NCI-H748 treated with DMSO at 0.1 percent for 48 hours (cell line): Measurements from ENCODE around the gene VAC14.

Source experiments
- DNase-seq: peaks from one replicate; lab custom pipeline; 2025; lab: John Stamatoyannopoulos, UW

The VAC14 gene

DNA sequence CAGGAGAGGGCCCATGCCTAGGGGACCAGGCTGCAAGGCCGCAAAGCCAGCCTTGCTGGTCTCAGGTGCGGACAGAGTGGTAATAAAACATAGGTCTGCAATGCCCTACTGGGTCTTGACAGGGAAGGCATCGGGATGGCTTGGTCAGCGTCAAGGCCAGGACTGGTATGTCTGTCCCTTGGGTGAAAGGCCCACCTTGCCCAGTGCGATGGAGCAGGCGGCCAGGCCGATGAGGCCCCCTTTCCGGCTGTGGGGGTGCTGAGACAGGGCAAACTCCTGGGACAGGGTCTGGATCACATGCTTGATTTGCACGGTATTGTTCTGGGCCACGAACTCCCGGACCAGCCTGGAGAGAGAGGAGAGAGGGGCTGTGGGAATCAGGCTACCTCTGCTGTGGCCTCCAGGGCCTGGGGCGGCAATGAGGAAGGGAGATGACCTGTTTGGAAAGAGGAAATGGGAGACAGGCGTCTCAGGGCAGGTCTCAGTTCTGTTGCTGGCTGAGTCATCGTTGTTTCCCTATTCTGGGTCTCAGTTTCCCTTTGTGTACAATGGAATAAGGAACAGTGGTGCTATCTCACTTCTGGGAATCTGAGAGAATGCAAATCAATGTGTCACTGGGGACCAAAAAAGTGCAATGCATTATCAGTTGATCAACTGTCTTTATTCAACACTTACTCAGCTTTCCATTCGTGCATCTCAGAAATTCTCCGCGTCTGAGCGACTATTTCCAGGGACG, 14.8 kb downstream of the VAC14 start:
- DNase-seq: no peak

DNA sequence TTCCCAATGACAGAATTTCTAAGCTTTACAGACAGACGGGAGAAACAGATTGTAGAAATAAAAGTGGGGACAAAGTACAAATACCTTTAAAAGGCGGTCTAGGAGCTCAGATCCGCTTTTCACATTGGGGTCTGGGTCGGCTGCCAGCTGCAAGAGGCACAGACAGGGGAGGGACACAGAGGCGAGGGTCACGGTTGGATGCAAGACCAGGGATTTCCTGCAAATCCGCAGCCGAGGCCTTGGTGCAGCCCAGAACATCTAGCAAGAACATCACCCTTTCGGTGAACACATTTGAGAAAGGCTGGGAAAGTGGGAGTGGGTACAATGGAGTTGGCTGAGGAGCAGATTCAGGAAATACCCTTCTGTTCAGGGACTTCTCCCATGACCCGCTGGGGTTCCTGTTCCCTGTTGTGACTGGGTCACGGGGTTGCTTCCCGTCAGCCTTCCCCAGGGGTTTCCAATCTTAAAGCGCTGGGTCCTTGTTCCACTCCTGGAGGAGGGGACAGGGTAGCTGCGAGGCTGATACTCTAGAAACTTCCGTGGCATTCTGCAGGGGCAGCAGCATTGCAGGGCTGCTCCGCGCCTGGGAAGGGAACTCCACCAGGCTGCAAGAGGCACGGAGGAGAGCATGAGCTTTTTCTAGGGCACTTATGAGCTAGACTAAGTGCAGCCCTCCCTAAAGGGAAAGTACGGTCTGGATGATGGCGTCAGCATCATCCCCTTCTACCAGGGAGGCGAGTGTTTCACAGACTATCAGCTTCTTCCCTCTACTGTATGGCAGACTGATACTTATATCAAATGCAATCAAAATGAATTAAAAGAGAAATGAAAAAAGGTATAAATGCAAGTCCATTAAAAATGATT, 16.0 kb downstream of the VAC14 start:
- DNase-seq: no peak

GRCh38 chr16:70782237-70782636, 18.7 kb downstream of the VAC14 start:
- no peak for DNase-seq

- DNase-seq: no peak
Observed at GRCh38 chr16:70781800-70782199, 19.2 kb downstream of the VAC14 start.

DNA sequence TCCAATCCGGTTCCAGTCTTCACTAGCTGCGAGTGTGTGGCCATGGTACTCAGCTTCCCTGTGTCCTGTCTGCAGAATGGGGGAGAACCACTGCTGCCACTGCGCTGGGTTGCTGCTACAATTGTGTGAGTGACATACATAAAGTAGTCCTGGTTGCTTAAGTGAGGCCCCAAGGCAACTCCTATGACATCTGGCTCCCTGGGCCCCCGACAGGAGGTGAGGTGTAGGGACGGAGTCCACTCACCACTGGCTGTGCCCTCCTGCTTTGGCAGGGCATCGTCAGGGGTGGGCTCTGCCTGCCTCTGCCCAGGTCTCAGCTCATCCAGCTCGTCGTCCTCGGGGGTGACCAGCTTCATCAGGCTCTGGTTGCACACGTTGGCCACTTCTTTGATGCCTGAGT, 20.4 kb downstream of the VAC14 start:
- no peak for DNase-seq

DNA sequence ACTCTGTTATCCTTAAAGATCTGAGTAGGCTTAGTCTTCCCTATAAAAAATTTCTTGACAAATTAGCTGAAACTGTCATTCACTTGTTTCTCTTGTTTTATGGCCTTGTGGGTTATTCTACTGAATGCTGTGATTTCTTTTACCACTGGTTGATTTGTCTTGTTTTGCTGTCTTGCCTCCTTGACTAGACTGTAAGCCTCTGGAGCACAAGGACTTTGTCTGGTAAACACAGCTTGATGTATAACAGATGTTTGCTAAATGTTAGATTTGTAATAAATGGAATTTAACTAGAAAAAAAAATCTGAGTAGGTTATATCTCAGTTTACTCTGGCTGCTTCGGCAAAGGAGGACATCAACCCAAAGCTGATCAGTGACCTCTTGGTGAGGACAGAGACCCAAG, 21.6 kb downstream of the VAC14 start:
- no peak for DNase-seq

- peak; percentile 12 for DNase-seq
Observed at GRCh38 chr16:70778901-70779309, 22.1 kb downstream of the VAC14 start.

DNA sequence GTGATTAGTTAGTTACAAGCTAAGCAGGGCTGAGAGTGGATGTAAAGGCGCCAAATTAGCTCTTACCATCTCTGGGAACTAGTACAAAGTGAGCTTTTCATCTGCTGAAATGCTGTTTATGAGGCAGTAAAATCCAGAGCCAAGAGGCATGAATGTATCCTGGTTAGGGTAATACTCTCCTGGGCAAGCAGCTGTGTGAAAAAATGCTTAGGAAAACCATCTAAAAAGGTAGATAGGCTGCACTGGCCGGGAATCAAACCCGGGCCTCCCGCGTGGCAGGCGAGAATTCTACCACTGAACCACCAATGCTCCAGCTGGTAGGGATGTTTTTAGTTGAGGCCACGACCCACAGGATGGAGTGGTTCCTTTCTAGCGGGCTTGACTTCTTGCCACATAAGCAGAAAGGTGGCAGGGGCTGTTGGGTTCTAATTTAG, 23.0 kb downstream of the VAC14 start:
- no peak for DNase-seq

DNA sequence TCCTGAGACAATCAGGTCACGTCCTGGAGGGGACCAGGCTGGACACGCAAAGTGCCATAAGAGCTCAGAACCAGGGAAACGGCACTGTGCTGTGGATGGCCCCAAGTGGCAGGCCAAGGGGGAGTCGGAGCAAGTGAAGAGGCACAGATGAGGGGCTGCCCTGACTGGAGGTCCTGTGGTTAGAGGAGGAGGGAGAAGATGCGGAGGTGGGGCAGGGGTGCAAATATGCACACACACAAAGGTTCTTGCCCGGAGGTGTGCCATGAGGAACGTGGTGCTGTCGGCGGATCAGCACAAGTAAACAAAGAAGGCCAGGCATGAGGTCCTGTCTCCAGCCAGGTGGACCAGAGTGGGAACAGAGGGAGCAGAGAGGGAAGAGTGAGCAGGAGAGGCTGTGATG, 23.5 kb downstream of the VAC14 start:
- DNase-seq: no peak

- no peak for DNase-seq
Observed at GRCh38 chr16:70775399-70775798, 25.6 kb downstream of the VAC14 start.

GRCh38 chr16:70774261-70774660, 26.7 kb downstream of the VAC14 start:
- no peak for DNase-seq

DNA sequence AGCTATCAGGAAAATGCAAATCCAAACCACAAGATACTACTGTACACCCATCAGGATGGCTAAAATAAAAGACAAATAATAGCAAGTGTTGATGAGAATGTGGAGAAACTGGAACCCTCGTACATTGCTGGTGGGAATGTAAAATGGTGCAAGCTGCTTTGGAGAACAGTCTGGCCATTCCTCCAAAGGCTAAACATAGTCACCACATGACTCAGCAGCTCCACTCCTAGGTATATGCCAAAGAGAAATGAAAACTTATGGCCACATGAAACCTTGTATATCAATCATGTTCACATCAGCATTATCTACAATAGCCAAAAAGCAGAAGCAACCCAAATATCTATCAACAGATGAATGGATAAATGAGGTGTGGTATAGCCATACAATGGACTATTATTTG, 28.5 kb downstream of the VAC14 start:
- no peak for DNase-seq

GRCh38 chr16:70770626-70771552, 30.1 kb downstream of the VAC14 start:
- no peak for DNase-seq

- no peak for DNase-seq
Observed at GRCh38 chr16:70770291-70770625, 30.7 kb downstream of the VAC14 start.

GRCh38 chr16:70769761-70770160, 31.2 kb downstream of the VAC14 start:
- DNase-seq: no peak

GRCh38 chr16:70769131-70769530, 31.8 kb downstream of the VAC14 start:
- DNase-seq: no peak

DNA sequence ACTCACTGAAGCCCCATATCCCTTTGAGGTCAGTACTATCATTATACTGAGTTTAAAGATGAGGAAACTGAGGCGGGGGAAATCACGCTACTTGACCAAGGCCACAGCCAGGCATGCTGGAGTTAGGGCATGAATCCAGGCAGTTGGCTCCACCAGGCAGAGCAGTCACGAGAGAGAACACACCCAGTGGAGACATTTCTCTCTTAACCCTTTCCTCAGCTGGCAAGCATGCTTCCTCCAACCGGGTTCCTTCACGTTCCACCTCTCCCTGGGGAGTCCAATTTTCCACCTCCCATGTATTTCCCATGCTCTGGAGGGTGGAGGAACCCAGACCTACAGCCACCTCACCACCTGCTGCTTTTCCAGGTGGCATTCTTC, 32.8 kb downstream of the VAC14 start:
- DNase-seq: no peak

DNA sequence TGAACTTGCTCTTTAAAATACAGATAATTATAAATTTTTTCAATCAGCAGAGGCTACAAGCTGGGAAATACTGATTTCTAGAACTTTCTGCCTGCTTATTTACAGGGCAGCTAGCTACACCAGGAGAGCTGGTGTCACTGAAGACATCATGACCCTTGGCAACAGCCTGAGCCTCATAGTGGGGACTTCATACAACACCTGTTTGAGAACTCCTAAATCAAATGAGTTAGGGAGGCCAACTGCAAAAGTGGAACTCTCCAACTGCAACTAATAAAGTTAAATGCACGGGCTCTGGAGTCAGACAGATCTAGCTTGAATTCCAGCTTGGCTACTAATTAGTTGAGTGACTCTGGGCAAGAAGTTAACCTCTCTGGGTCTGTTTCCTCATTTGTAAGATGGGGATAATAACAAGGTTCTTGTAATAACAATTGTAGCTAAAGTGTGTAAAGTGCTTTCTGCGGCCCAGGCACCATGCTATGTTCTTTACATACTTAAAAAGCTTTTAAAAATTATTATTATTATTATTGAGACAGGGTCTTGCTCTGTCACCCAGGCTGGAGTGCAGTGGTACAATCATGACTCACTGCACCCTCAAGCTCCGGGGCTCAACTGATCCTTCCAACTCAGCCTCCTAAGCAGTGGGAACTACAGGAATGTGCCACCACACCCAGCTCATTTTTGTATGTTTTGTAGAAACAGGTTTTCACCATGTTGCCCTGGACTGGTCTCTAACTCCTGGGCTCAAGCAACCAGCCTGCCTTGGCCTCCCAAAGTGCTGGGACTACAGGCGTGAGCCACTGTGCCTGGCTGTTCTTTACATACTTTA, 33.4 kb downstream of the VAC14 start:
- DNase-seq: no peak

GRCh38 chr16:70766658-70767057, 34.3 kb downstream of the VAC14 start:
- no peak for DNase-seq

DNA sequence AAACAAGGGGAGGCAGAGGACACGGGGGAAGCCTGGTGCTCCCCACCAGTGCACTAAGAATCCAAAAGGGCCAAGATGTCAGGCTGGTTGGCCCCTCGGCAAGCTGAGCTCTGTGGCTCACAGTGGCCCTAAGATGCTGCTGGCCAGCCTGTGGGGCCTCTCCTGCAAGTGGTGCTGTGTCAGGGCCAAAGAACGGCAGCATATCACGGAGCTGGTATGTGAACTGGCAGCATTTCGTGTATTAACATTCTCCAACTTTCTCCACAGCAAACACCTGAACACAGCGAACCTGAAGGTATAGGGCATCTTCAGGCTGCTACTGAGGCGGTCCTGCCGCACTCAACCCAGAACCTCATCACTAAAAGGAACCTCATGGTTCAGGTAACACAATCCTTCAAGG, 34.8 kb downstream of the VAC14 start:
- no peak for DNase-seq

GRCh38 chr16:70765491-70765890, 35.5 kb downstream of the VAC14 start:
- no peak for DNase-seq

DNA sequence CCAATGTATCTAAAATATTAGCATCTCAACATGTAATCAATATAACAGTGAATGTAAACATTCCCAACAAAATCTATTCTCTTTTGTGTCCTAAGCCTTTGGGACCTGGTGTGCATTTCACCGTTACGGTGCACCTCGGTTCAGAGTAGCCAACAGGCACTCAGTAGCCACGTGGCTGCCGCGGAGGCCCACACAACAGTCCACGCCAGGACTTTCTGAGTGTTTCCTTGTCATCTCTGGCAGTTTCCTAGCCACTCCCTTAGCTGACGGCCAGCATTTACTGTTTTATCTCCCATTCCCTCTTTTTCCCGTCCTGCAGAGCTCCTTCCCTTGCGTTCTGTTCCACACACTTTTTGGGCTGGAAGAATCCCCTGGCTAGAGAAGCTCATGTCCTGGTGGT, 36.3 kb downstream of the VAC14 start:
- no peak for DNase-seq
